ENCODE data around the gene KCNQ1. TPM values are rescaled to one million over a fixed set of nuclear protein-coding genes. Genes with fewer than 3 reads are reported as not detected.

The KCNQ1 gene
- total RNA-seq, 4 donors from 2014 or later, result 5.6 to 46.8 (median 24.6) TPM

GRCh38 chr11:2770761-2771301, 326.0 kb downstream of the KCNQ1 start:
- Histone ChIP-seq H3K27ac (no peak overlapping the region), H3K4me1 (no peaks in the 10 kb centered on the region), H3K9me3 (no peaks in the 10 kb centered on the region), H3K4me3 (no peak overlapping the region), H3K36me3 (no peaks in the 10 kb centered on the region), H3K27me3 (no peaks in the 10 kb centered on the region)
- TF ChIP-seq CTCF (IDR thresholded peaks at IDR 0.05) (no peak), POLR2A (IDR thresholded peaks at IDR 0.05) (no peak), POLR2AphosphoS5 (IDR thresholded peaks at IDR 0.05) (no peak), EP300 (IDR thresholded peaks at IDR 0.05; ENCODE audit: low read depth) (no peak)
- DNase-seq, result no peak
- in situ Hi-C loops (cut with MboI; ENCODE audit: low pct_ligation_motif_present in 1 of 4, low pct_unique_long_range_greater_than_20kb in 1 of 4, low sequenced_read_pairs in 3 of 4) (no loop called here), intact Hi-C loops (cut with DNase I; ENCODE audit: low total_unique reads) (loop anchor here (10.0 kb wide), 1 partner anchor 114 kb away; the partner anchor contains the start of gene CDKN1C)
- 90% methylated on average over 9 of the region's 9 CpGs; no CpG with 5 or more reads in 1 of the 2 donors for WGBS, 2 donors (ENCODE audit: low coverage in 1 of 2)

GRCh38 chr11:2771758-2772466, 327.1 kb downstream of the KCNQ1 start:
- H3K36me3 ChIP-seq, result no peaks in the 10 kb centered on the region
- no peaks in the 10 kb centered on the region for H3K9me3 ChIP-seq
- no peaks in the 10 kb centered on the region for H3K27me3 ChIP-seq
- TF ChIP-seq POLR2AphosphoS5 (IDR thresholded peaks at IDR 0.05) (no peak), POLR2A (IDR thresholded peaks at IDR 0.05) (no peak), CTCF (IDR thresholded peaks at IDR 0.05) (no peak), EP300 (IDR thresholded peaks at IDR 0.05; ENCODE audit: low read depth) (no peak)
- no peaks in the 10 kb centered on the region for H3K4me1 ChIP-seq
- WGBS, 2 donors (ENCODE audit: low coverage in 1 of 2), result 40 to 89% methylated on average over 2 to 12 of the region's 12 CpGs
- H3K27ac ChIP-seq, result no peak overlapping the region
- intact Hi-C loops (cut with DNase I; ENCODE audit: low total_unique reads) (loop anchor here (10.0 kb wide), 1 partner anchor 113 kb away; the partner anchor contains the start of gene CDKN1C), in situ Hi-C loops (cut with MboI; ENCODE audit: low pct_ligation_motif_present in 1 of 4, low pct_unique_long_range_greater_than_20kb in 1 of 4, low sequenced_read_pairs in 3 of 4) (no loop called here)
- DNase-seq, result no peak
- no peak overlapping the region for H3K4me3 ChIP-seq

- H3K4me3 ChIP-seq, result no peak overlapping the region
- 78% methylated on average over 7 of the region's 7 CpGs; no CpG with 5 or more reads in 1 of the 2 donors for WGBS, 2 donors (ENCODE audit: low coverage in 1 of 2)
- H3K27ac ChIP-seq, result no peak overlapping the region
- peak; percentile 31 for DNase-seq
- H3K27me3 ChIP-seq, result no peaks in the 10 kb centered on the region
- intact Hi-C loops (cut with DNase I; ENCODE audit: low total_unique reads) (loop anchor here (10.0 kb wide), 1 partner anchor 112 kb away; the partner anchor contains the start of gene CDKN1C), in situ Hi-C loops (cut with MboI; ENCODE audit: low pct_ligation_motif_present in 1 of 4, low pct_unique_long_range_greater_than_20kb in 1 of 4, low sequenced_read_pairs in 3 of 4) (no loop called here)
- H3K9me3 ChIP-seq, result no peaks in the 10 kb centered on the region
- H3K4me1 ChIP-seq, result peaks cover 0 to 4% (median under 1%) of the 10 kb centered on the region in 4 donors
- no peak for TF ChIP-seq POLR2A (IDR thresholded peaks at IDR 0.05)
- TF ChIP-seq EP300 (IDR thresholded peaks at IDR 0.05; ENCODE audit: low read depth), result no peak
- TF ChIP-seq POLR2AphosphoS5 (IDR thresholded peaks at IDR 0.05), result no peak
- TF ChIP-seq CTCF (IDR thresholded peaks at IDR 0.05), result no peak
- H3K36me3 ChIP-seq, result no peaks in the 10 kb centered on the region
These were observed 327.8 kb downstream of the KCNQ1 start for GRCh38 chr11:2772544-2773031.
